Stimulated activated CD4-positive, alpha-beta T cell treated with anti-CD3 and anti-CD28 coated beads, Interleukin-2, amount 100 ng/mL, for 4 hours (primary cell): ENCODE data around the gene DGKE.
A peak's percentile ranks its signal among the peaks of the same experiment; 100 is the strongest.

ENCODE experiments used
- DNase-seq: peaks from one replicate; pipeline ENCODE4 v3.0.0-alpha.2; 2020; ENCODE audit warnings: low read depth

DGKE gene

DNA sequence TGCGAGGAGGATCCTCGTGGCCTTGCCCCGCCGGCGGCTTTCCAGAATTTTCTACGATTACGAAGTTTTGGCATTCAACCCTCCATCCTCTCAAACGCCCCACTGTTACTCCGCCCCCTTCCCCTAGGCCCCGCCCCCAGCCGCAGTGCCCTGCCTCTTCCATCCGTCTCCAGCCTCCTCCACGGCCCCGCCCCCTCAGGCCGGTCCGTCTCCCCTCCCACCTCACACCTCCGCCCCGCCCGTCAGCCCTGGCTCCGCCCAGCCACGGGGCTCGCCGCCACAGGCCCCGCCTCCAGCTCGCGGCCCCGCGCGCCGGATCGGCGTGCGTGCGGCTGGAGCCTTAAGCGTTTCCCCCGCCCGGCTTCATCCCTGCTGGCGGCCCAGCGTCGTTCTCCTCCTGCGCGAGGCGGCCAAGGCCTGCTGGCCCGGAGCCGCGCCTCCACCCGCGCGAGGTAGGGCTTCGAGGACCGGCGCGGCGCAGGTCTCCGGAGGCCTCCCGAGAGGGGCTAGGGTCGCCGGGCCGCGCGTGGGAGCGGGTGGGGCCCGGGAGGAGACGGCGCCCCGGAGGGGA lies at the start of gene DGKE, which contains the start of gene C17orf67:
Gene DGKE, plus strand, starts transcription at position 343 of the 571 bp plus-strand sequence. CDS start 645 bp downstream, outside the sequence.
Gene C17orf67, minus strand, starts transcription at position 112 of the 571 bp plus-strand sequence. CDS start 18,110 bp downstream, outside the sequence.
- DNase-seq = peak; percentile 99

DNA sequence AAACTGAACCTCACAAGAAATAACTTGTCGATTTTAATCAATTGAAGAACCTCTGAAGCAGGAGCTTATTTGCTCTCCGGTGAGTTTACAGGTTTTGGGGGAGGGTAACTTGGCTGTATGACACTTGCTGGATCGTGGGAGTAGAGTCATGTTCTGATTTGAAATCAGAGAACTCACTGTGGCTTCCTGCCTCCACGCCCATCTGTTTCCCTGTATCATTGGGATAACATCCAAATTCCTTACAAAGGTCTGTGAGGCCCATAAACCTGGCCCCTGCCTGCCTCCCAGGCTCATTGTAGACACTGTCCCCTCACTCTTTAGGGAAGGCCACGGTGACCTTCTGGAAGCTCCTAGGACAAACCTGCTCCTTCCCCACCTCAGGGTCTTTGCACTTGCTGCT lies 48.5 kb upstream of the DGKE start:
- no peak for DNase-seq

DNA sequence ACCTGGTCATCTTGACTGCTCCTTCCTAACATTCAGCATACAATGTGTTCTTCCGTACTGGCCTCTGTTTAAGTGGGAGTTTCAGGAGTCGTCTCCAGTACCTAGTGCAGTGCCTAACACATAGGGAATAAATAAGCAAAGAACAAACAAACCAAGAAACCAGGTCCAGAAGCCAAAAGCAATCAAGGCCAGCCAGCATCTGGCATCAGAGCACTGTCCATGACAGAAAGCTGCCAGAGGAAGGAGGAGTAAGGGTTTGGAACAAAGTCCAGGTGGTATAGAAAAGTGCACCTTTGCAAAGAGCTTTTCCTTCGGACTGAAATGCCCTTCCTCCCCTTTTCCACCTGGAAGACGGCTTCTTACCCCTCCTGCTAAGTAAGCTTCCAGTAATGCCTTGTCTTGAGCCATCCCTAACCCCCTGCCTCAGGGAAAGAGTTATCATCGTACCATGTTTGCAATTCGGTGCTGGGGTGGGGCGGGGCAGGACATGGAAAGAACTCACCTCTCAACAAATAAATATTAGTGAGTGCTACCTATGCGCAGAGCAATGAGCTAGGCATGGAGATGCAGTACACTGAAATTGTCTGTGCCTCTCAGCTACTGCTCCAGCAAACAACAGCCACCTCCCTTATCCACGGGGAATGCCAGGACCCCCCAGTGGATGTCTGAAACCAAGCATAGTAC lies 47.8 kb upstream of the DGKE start:
- DNase-seq = no peak

DNA sequence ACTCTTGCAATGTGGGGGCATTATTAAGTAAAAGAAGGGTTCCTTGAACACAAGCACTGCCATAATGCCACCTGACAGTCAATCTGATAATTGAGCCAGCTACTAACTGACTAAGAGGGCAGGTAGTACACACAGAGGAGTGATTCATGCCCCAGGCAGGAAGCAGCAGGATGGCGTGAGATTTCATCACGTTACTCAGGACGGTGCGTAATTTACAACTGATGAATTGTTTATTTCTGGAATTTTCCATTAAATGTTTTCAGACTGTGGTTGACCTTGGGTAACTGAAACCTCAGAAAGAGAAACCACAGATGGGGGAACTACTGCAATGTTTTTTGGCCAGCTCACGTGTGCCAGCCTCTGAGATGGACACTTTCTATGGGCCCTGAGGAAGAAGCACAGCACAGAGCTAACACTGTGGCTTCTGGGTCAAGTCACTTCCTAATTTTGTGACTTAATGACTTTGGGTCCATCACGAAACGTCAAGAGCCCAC lies 46.9 kb upstream of the DGKE start:
- peak; percentile 49 for DNase-seq

DNA sequence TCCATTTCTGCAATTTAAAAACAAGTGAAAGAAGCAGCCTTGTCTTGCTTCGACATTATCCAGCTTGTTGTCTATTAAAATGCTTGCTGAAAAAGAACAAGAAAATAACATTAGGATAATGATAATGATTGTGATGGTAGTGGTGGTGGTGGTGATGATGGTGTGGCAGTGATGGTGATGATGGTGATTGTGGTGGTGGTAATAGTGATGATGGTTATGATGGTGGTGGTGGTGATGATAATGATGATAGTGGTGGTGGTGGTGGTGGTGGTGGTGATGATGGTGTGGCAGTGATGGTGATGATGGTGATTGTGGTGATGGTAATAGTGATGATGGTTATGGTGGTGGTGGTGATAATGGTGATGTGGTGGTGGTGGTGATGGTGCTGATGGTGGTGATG lies 41.7 kb upstream of the DGKE start:
- no peak for DNase-seq

DNA sequence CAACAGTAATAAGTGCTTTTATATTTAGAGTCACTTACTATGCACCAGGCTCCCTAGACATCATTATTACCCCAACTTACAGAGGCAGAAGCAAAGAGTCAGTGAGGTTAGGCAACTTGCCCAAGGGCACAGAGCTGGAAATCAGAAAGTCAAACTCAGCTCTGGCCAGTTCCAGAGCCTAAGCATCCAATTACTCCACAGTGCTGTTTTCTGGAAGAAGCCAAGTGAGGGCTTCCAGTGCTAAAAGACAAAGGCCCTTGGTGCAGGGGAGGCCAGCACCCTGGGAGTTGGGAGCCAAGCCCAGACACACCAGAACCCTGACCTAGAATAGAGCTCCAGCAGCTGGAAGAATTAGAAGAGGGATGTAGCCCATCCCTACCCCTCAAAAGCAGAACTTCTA lies 40.4 kb upstream of the DGKE start:
- no peak for DNase-seq

DNA sequence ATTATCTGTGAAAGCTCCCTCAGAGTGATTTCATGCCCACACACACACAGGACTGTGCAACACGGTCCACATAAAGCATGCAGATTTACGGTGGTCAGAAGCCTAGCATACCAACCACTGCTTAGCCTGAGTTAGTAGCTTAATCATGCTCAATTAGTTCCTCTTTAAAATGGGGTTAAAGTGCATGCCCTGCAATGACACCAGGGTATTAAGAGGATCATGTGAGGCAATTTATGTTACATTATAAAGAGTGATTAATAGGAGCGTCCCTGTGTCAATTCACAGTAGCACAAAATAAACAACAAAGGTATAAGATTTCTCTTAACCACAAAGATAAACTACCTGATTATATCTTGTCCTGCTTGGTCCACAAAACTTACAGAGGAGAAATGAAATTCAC lies 40.0 kb upstream of the DGKE start:
- DNase-seq = no peak

DNA sequence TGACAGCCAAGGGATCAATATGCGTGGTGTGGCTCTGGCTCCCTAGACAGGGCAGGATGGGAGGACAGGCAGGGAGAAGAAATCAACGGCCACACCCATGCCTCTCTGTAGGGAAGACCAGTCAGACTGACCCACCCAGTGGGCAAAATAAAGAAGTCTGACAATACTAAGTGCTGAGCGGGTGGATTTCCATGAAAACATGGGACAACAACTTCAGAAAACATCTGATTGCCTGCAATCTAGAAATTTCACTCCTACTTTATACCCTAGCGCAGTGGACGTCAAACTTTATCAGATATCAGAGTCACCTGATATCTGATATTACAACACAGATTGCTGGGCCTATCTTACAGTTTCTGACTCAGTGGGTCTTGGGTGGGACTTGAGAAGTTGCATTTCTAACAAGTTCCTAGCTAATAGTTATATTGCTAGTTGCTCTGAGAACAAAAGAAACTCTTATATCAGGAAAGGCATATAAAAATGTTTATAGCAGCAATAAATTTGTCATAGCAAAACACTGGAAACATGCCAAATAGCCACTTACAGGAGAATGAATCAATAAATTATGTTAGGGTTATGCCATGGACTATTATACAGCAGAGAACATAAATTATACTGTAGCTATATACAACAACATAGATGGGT lies 38.6 kb upstream of the DGKE start:
- DNase-seq = no peak

DNA sequence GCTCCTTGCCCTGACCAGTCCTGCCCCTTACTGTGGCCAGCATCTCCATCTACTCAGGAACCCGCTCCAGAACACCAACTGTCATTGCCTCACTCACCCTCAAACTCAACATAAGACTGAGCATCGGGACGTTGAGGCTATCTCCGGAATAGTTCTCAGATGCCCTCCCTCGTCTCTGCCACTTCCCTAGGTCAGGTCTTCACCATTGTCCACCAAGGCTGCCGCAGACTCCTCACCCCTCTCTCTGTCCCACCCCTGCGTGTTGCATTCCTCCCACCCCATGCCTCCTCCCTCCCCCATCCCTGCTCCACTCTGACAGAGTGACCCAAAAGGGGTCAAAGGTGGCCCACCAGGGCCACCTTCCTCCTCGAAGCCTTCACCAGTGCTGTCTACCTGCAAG lies 37.4 kb upstream of the DGKE start:
- no peak for DNase-seq

DNA sequence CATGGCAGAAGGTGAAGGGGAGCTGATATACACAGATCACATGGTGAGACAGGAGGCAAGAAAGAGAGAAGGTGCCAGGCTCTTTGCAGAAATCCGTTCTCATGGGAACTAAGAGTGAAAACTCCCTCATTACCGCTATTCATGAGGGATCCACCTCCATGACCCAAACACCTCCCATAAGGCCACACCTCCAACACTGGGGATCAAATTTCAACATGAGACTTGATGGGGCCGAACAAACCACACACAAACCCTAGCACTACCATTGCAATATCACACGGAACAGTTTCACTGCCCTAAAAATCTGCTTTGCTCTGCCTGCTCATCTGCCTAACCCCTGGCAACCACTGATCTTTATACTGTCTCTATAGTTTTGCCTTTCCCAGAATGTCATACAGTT lies 35.0 kb upstream of the DGKE start:
- no peak for DNase-seq

DNA sequence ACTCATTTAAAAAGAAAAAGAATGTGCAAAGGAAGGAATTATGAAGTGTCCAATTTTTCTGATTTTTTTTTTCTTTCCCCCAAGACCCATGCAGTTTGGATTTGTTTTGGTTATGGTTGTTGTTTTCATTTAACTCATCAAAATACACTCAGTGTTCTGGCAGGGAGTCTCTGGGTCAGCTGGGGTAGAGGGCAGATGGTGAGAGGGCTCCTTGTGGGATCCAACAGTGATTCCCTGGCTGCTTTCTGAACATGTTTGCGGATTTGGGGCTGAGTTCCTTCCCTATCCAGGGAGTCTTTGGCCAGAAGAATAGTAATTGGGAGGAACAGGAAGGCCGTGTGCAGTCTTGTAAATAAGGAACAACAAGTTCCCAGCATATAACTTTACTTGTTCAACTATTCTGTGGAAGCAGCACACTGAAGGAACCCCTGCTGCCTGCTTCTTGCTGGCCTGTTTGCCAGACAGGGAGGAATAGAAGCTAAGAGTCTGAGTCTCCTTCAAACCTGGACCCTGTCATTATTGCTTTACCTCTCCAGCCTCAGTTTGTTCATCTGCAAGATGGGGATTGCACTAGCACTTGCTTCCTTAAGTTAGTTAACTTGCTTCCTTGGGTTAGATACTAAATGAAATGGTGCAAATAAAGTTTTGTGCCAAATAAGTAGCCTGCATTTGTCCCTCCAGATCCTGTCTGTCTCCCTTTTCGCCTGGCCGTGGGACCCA lies 32.3 kb upstream of the DGKE start:
- no peak for DNase-seq

DNA sequence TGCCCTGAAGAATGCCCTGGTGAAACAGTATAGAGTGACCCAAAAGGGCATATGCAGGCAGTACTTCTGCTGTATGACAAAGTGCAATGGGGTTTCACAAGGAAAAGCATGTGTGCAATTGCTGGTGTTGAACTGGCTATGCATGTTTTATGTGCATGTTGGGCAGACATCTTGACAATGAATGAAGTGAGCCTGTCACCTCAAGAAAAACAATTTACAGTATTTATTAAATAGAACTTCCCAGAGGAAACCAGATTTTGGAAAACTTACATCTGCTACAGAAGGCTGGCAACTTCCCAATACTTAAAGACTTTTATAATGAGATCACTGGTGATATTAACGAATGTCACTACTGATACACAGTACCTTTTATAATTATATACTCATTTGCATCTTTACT lies 30.9 kb upstream of the DGKE start:
- DNase-seq = no peak

DNA sequence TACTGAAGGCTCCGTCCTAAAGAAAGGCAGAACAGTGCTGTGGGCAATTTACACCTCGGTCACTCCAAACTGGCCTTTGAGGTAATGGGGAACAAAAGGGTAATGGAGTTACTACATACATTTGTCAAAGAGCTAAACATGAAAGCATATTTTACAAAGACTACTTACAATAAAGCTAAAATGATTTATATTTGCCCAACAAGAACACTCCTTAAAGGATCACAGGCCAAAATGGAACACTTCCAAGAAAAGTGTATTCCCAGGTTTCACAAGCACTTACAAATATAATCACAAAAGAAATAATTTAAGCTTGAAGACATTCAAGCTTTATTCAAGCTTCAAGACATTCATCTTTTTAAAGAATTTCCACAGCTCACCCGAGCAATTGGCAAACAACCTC lies 29.5 kb upstream of the DGKE start:
- no peak for DNase-seq

DNA sequence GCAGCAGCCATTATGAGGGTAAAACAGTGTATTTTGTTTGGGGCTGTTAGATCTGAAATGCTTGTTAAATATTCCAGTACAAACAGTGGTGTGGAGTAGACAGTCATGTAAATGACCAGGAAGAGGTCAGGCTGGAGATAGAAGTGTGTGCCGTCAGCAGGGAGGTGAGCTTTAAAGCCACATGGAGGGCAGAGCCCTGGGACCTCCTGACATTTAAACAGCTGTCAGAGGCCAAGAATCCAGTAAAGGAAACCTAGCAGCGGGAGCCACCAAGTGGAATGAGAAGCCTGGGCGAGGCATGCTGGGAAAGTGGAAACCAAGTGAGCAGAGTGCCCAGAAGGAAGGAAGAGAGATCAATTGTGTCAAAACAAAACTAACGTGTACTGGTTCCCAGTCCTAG lies 27.0 kb upstream of the DGKE start:
- DNase-seq = no peak

DNA sequence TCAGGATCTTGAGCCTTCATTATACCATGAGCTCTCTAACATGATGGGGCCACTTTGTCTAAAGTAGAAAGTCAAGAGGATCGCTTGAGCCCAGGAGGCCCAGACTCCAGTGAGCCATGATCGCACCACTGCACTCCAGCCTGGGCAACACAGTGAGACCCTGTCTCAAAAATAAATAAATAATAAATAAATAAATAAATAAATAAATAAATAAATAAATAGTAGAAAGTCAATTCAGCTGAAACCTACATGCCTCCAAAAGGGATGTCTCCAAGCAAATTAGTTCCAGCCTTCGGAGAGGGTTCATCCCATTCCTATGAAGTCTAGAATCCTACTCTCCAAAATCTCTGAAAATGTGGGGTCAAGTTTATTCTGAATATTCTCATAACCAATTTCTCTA lies 26.2 kb upstream of the DGKE start:
- no peak for DNase-seq

DNA sequence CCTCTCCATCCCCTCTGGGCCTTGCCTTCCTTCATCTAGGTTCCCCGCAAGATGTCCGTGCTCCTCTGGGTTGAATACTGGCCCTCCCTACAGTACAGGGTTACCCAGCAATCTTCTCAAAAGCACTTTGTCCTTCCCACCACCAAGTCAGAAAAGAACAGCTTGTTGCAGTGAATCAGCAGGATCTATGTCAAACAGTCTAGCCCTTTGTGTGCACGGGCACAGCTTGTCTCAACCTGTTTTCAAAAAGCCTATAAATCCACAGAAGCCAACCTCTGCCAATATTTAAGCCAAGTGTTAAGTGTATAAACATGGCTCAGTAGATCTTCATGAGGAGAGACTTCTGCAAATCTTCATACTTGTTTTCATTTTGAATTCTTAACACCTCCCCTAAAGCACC lies 25.4 kb upstream of the DGKE start:
- no peak for DNase-seq

DNA sequence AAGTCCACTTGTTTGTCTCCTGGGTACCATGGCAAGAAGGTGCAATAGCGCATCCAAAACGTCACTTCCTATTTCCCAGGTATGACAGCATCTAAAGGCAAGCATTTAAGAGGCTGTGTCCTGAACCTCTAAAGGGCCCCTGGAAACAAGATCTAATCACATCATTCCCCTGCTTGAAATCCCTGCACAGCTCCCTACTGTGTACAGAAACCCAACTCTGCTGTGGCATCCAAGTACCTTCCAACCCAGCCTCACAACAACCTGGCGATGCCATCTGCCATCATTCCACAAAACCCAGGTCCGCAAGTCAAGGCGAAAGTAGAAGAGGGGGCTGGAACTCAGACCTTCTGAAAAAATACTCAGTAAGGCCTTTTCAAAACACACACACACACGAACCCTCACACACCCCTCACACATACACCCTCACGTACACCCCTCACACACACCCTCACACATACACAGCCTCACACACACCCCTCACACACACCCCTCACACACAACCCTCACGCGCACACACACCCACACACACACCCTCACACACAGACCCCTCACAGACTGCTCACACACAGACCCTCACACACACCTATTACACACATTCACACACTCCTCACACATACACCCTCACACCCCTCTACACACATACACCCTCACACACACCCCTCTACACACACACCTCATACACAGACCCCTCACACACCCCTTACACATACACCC lies 24.7 kb upstream of the DGKE start:
- DNase-seq = no peak

DNA sequence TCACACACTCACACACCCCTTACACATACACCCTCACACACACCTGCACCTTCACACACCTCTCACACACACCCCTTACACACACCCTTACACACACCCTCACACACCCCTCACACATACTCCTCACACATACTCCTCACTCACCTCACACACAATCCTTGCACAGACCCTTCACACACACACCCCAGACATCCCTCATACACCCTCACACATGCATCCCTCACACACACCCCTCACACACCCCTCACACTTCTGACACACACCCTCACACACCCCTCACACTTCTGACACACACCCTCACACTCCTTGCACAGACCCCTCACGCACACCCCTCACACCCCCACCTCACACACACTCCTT lies 24.2 kb upstream of the DGKE start:
- no peak for DNase-seq

DNA sequence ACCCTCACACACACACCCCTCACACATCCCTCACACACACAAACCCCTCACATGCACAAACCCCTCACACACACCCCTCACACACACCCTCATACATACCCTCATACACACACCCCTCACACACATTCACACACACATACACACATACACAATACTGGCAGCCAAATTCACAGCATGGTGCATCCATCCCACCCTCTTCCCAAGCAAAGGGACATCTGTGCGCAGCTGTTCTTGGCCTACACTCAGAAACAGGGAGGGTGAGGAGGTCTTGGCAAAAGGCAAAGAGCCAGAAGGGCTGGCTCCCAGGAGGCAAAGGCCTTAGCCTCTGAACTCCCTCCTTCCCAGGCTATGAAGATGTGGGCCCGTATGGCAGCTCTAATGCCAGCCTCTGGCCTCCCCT lies 23.6 kb upstream of the DGKE start:
- no peak for DNase-seq

DNA sequence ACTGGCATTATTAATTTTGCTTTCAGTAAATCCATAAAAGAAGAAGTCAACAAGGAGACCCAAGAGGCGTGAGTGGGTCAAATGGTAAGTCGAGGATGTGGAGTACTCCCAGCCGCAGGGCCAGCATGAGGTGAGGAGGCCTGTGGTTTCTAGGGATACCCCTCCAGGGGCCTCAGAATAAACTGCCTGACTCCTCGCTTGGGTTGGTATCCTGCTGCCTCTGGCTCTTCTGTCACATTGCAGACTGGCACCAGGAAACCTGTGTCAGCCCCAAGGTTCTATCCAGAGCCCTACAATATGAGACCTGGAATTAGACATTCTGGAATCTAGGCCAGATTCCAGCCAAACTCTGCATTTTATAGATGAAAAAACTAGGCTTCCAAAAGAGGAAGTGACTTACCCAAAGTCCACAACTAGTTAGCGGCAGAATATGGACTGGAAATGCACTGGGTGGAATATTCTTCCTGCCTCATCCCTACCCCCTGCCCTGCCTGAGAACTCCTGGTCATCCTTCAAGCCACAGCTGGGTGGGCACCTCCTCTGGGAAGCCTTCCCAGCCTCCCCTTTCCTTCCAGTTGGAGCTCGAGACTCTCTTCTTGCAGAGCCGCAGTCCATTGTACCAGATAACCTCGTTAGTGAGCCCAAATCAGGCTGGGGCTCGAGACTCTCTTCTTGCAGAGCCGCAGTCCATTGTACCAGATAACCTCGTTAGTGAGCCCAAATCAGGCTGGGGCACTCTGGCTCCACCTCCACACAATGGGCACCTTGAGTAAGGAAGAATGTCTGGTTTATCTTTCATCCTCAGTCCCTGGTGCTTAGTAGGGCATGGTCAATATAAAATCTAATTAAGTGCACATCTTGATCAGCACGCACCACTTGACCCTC lies 22.8 kb upstream of the DGKE start:
- no peak for DNase-seq

DNA sequence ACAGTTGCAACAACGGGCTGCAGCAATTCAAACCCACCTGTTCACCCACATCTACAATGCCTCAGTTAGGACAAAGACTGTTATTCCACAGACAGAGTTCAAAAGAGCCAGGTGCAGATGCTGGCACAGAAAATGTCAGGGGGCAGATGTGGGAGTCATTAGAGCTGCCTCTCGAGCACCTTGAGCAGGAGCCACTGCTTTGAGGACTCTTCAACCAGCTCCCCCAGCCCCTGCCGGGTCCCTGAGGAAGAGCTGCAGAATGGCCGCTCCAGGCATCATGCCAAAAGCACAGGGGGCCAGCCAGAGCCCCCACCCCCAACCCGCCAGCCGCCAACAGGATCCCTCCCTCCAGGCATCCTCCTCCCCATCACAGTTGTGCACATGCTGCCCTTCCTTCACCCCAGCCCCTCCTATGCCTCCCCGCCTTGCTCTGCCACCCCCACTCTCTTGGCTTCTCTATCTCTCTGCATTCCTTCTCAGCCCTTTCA lies 21.0 kb upstream of the DGKE start:
- no peak for DNase-seq
